Activated T-cell treated with anti-CD3 and anti-CD28 coated beads for 24 hours (primary cell): Measurements from ENCODE around the gene ZNHIT3.
"Not testable (repeated sequence)": the region's sequence is repeated elsewhere in the genome, so short reads cannot be mapped to it uniquely, and the experiment has no call there.

Experiments
- DNase-seq: peaks from one replicate; pipeline ENCODE4 v3.0.0-alpha.2; 2020; ENCODE audit warnings: low read depth

Gene ZNHIT3

GRCh38 chr17:36484021-36484420 is 2.5 kb upstream of the ZNHIT3 start:
- not testable (repeated sequence) for DNase-seq

- DNase-seq: no peak
Measured at GRCh38 chr17:36485027-36485426, 1.5 kb upstream of the ZNHIT3 start.

DNA sequence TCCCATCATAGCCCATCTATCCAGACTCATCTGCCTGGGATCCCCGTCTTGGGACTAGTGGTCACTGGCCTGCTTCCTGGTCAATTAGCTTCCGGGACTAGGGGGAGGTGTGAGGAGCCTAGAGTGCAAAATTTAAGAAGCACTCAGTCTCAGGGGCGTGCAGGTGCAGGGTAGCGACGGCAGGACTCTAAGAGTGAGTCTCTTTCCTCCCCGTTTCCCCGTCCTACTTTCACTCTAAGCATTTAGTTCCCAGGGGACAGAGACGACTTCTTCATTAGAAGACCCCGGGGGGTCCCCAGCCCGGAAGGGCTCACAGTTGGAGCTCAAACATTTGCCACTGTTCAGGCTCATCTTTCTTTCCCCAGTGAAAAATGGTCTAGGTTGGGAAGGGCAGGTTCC is 677 bp upstream of the ZNHIT3 start:
- DNase-seq: no peak

- DNase-seq: no peak
Measured at GRCh38 chr17:36493956-36494355, 7.5 kb downstream of the ZNHIT3 start.

GRCh38 chr17:36494674-36495073 is 8.2 kb downstream of the ZNHIT3 start:
- DNase-seq: no peak

DNA sequence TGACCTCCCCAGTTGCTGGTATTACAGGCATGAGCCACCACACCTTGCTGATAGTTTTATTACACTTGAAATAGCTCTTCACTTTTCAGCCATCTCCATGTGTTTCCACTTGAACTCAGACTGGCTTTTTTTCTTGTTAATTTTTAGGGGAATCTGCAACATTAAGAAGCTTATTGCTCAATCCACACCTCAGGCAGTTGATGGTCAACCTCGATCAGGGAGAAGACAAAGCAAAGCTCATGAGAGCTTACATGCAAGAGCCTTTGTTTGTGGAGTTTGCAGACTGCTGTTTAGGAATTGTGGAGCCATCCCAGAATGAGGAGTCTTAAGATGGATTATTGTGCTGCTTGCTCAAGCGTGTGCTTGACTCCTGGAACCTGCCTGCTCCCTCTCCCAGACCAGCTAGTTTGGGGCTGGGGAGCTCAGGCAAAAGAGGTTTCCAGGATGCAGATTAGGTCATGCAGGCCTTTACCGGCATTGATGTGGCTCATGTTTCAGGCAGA is 8.6 kb downstream of the ZNHIT3 start:
- DNase-seq: no peak

- DNase-seq: no peak
Measured at GRCh38 chr17:36496018-36496789, 9.7 kb downstream of the ZNHIT3 start.

DNA sequence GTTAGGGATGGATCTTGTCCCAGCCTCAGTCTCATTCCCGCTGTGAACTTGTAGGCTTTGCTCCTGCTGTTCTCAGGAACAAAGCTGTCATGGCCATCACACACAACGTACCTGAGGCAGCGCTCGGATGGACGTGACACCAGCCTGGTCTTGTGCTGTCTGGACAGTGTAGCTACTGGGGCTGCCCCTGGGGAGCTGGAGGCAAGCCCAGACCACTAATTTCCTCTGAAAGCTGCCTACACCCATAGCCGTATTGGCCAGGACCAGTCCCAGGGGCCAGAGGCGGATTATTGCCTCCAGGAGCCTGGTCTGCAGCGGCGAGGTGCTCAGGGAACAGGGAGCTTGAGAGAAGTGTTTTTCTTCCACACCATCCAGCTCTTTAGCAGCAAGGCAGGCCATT is 11.7 kb downstream of the ZNHIT3 start:
- DNase-seq: no peak

- no peak for DNase-seq
Measured at GRCh38 chr17:36498560-36499300, 12.2 kb downstream of the ZNHIT3 start.

- no peak for DNase-seq
Measured at GRCh38 chr17:36500745-36501225, 14.3 kb downstream of the ZNHIT3 start.

DNA sequence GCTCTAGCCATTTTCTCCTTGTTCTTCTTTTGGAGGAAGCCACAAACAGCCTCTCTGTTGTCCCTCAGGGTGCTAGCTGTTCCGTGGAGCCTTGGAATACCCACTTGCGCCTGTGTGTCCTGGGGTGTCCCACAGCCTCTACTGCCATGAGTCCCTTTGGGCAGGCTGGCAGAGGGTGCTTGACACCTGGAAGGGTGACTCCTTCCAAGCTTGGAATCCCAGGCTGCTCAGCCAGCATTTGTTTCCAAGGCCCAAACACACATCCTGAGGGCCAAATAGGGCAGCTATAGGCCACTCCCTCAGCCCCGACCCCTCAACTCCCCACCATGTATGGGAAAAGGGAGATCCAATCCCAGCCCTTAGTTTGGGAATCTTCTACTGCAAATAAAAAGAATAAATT is 14.9 kb downstream of the ZNHIT3 start:
- DNase-seq: no peak

GRCh38 chr17:36501963-36502362 is 15.5 kb downstream of the ZNHIT3 start:
- no peak for DNase-seq

GRCh38 chr17:36503456-36504155 is 17.1 kb downstream of the ZNHIT3 start:
- no peak for DNase-seq

DNA sequence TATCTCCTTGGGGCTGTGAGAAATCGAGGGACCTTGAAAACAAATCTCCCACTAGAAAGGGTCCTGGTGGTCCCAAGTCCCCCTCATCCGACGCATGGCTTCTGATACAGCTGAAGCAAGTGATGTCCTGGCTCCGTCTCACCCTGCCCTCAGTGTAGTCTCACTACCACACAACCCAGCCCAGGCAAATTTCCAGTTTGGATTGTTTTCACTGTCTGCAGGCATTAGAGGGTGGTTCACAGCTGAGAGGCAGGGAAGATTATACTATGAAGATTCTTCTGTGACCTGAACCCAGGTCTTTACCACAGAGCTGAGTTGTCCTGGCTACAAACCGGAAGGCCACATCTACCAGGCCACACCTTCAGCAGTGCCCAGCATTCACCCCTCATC is 17.7 kb downstream of the ZNHIT3 start:
- no peak for DNase-seq

GRCh38 chr17:36505171-36505570 is 18.7 kb downstream of the ZNHIT3 start:
- DNase-seq: no peak

DNA sequence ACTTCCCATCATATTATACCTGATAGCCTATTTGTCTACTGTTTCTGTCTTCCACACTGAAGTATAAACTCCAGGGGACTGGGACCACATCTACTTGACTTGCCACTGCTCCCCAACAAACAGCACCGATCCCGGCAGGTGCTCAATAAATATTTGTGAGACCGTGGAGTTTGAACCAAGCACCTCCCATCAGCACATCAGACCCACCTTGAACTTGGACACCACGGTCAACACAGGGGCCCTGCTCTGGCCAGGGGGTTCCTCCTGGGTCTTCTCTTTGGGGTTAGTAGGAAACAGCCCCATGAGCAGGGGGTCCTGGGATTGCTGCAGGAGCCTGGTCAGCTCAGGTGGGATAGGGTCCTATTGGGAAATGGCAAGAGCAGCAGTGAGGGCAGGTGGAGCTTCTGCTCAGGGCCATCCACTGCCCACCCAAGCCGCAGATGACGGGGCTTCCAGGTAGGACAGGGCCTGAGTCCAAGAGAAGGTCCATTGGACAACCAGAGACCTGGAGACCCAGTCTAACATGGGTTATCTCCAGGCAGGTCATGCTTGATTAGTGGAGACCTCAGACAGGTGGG is 19.9 kb downstream of the ZNHIT3 start:
- DNase-seq: no peak

DNA sequence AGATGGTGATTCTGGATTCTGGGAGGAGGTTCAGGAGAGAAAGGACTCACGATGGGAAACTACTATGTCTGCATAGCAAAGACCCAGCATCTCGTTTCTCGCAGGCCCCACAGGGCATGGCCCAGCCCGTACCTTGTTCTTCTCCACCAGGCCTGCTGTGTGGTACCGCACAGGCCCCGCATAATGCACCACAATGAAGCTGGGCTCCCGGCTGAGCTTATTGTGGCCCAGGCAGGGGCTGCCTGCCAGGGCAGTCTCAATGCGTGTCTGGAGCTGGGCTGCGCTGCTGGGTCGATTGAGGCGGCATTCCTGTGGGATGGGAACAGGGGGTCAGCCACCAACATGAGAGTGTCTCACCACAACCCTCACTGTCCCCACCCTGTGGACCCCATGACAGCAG is 20.4 kb downstream of the ZNHIT3 start:
- no peak for DNase-seq

DNA sequence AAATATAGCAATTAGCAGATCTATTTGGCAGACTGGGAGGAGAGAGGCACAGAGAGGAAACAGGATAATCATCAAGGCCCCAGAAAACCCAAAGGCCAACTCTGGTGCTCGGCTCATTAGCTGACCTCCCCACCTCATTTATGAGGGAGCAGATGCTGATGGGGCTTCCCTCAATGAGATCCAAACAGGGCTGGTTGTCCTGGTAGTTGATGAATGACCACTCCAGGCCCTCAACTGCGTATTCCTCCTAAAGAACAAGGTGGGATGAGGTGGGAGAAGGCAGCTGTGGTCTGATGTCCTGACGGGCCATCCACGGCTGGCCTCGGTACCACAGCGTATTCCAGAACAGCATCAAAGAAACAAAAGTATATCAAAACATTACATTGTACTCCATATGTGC is 20.8 kb downstream of the ZNHIT3 start:
- no peak for DNase-seq

DNA sequence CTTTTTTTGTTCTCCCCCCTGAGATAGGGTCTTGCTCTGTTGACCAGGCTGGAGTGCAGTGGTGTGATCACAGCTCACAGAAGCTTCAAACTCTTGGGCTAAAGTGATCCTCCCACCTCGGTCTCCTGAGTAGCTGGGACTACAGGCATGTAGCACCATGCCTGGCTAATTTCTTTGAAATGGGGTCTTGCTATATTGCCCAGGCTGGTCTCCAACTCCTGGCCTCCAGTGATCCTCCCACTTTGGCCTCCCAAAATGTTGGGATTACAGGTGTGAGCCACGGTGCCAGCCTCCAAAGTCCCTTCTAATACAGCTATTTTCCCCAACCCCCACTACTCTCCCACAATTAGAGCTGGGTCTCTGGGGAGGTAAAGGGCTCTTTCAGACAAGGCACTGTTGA is 22.0 kb downstream of the ZNHIT3 start:
- not testable (repeated sequence) for DNase-seq

DNA sequence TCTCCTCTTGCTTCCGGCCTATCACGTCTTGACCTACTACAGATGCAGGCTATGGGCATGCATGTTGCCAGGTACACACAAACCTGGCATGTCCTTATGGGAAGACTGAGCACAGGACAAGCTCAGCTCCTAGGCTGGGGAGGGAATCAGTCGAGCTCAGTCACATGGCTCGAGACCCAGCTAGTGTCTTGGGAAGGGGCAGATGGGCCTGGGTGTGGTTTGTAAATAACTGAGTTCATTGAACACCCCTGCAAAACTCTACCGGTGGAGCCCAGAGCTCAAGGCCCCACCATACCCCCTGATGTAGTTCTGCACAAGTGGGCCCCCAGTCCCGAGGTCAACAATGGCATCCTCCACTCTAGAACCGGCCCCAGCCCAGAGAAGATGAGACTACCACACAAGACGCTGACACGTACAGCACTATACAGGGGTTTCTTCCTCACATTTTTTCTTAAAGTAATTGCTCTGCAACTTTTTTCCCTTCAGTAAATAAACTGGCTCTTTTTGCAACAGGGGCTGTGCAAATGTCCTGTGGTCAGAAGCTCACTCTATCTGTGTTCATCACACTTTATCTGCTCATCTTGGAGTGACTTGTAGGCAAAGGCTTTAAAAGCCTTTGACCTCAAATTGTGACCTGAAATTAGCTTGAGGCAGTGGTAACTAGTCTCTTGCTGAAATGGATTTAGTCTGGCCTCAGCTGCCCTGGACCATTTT is 22.9 kb downstream of the ZNHIT3 start:
- DNase-seq: no peak

DNA sequence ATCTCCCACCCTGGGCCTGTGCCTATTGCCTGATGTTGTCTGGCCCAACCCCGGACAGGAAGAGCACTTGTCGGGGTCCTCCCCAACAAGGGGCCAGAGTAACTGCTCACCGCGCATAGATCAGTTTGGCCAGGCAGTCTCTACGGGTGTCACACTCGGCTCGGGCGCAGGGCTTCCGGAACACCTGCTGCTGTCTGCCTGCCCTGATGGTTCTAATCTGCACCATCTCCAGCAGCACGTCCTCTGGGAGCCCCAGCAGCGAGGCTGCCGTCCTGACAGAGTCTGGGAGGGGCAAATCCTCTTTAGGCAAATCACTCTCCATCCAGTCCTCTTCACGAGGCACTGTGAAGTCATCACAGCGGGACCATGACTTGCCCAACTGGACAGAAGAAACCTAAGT is 24.2 kb downstream of the ZNHIT3 start:
- no peak for DNase-seq

- no peak for DNase-seq
Measured at GRCh38 chr17:36511216-36511615, 24.7 kb downstream of the ZNHIT3 start.
